Prostate gland (tissue), 2 donors: ENCODE measurements around the gene LRRC46. TPM values are rescaled to one million over a fixed set of nuclear protein-coding genes. Genes with fewer than 3 reads are reported as not detected.

Experiments
- DNase-seq: peaks from one replicate; pipeline ENCODE4 v3.0.0-alpha.2; 2019; ENCODE audit warnings: low spot score
- H3K27ac ChIP-seq, 2 donors: fragments of 200-600 bp; sonication (generic); 2 replicates each; pipeline ENCODE4 v1.5.1; 2017 to 2019
- H3K27me3 ChIP-seq: fragments of 200-600 bp; sonication (generic); replicated peaks from 2 replicates; pipeline ENCODE4 v1.5.1; 2019; ENCODE audit not compliant: insufficient read depth
- H3K36me3 ChIP-seq, 2 donors: fragments of 200-600 bp; sonication (generic); 1 replicate in 1 of 2; 2 replicates in 1 of 2; pipeline versions ENCODE4 v1.5.1 to v1.8.1; 2017 to 2019
- H3K4me1 ChIP-seq: fragments of 200-600 bp; sonication (generic); replicated peaks from 2 replicates; pipeline ENCODE4 v1.5.1; 2019
- H3K4me3 ChIP-seq, 2 donors: fragments of 200-600 bp; sonication (generic); 2 replicates each; pipeline ENCODE4 v1.5.1; 2017 to 2019
- H3K9me3 ChIP-seq: fragments of 200-600 bp; sonication (generic); 2 replicates; pipeline ENCODE4 v1.5.1; 2017
- POLR2A ChIP-seq: fragments of 450-650 bp; IDR thresholded peaks from one replicate; pipeline ENCODE4 v1.6.1; 2016; ENCODE audit warnings: antibody characterized with exemption, mild to moderate bottlenecking
- POLR2AphosphoS5 ChIP-seq: sonication (generic); formaldehyde crosslinking; IDR thresholded peaks from one replicate; pipeline ENCODE4 v1.6.1; 2017; ENCODE audit warnings: antibody characterized with exemption
- WGBS: methylation state at CpG from one replicate; pipeline ENCODE4 v1.1.5; 2018; 5-methylcytosine and 5-hydroxymethylcytosine counted together
- intact Hi-C: fragments of 100-400 bp; cut with DNase I; formaldehyde crosslinking; loops from one replicate; pipeline ENCODE4 v1.14.2; 2022
- total RNA-seq, 2 donors: library from RNA; depleted of rRNA; stranded (reverse); fragments of >200 nt; gene quantifications; one replicate each; pipeline ENCODE4 v1.1.0, GENCODE V29; 2016
- TF ChIP-seq, protein P1 (sequence below), 4 experiments: fragments of 200-600 bp in 2 of 4; fragments of 450-650 bp in 2 of 4; sonication (generic) in 2 of 4; IDR thresholded peaks; 1 replicate in 3 of 4; 2 replicates in 1 of 4; pipeline ENCODE4 v1.5.1; 2016 to 2019; ENCODE audit warnings: antibody characterized with exemption in 4 of 4, mild to moderate bottlenecking in 2 of 4, moderate library complexity in 2 of 4

LRRC46 gene
- total RNA-seq, 2 donors from 2014 or later: 1.1 to 4.9 TPM

DNA sequence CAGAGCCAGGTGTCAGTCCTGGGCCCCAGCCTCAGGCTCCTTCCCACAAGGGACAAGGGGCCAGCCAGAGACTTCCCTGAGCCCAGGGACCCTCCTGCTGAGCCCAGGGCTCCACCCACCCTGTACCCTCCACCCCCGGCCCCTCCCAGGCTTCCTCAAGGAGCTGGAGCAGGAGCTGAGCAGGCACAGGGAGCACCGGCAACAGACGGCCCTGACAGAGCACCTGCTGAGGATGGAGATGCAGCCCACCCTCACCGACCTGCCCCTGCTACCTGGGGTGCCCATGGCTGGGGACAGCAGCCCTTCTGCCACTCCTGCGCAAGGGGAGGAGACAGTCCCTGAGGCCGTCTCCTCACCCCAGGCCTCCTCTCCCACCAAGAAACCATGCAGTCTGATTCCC is 5.1 kb downstream of the LRRC46 start:
- no peak overlapping the region for H3K4me3 ChIP-seq
- intact Hi-C loops: no loop called here
- H3K36me3 ChIP-seq: no peaks in the 10 kb centered on the region
- WGBS: 84% methylated on average over 6 of the region's 6 CpGs
- TF ChIP-seq POLR2A: no peak
- TF ChIP-seq, protein P1, sequence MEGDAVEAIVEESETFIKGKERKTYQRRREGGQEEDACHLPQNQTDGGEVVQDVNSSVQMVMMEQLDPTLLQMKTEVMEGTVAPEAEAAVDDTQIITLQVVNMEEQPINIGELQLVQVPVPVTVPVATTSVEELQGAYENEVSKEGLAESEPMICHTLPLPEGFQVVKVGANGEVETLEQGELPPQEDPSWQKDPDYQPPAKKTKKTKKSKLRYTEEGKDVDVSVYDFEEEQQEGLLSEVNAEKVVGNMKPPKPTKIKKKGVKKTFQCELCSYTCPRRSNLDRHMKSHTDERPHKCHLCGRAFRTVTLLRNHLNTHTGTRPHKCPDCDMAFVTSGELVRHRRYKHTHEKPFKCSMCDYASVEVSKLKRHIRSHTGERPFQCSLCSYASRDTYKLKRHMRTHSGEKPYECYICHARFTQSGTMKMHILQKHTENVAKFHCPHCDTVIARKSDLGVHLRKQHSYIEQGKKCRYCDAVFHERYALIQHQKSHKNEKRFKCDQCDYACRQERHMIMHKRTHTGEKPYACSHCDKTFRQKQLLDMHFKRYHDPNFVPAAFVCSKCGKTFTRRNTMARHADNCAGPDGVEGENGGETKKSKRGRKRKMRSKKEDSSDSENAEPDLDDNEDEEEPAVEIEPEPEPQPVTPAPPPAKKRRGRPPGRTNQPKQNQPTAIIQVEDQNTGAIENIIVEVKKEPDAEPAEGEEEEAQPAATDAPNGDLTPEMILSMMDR (IDR thresholded peaks at IDR 0.05): no peak
- TF ChIP-seq POLR2AphosphoS5: no peak
- no peak overlapping the region for H3K27ac ChIP-seq
- no peaks in the 10 kb centered on the region for H3K27me3 ChIP-seq
- DNase-seq: no peak
- H3K9me3 ChIP-seq: no peaks in the 10 kb centered on the region
- H3K4me1 ChIP-seq: peaks cover 9% of the 10 kb centered on the region

- Histone ChIP-seq H3K27ac (no peak overlapping the region), H3K9me3 (no peaks in the 10 kb centered on the region), H3K27me3 (no peaks in the 10 kb centered on the region), H3K4me1 (peaks cover 3% of the 10 kb centered on the region), H3K36me3 (no peaks in the 10 kb centered on the region), H3K4me3 (no peak overlapping the region)
- TF ChIP-seq, protein P1 (IDR thresholded peaks at IDR 0.05): no peak
- TF ChIP-seq POLR2A: no peak
- no peak for TF ChIP-seq POLR2AphosphoS5
- DNase-seq: no peak
- intact Hi-C loops: no loop called here
- WGBS: 76% methylated on average over 13 of the region's 13 CpGs
Measured at GRCh38 chr17:47837401-47838039, 6.0 kb downstream of the LRRC46 start.

GRCh38 chr17:47838636-47839035 is 7.2 kb downstream of the LRRC46 start:
- no peak for TF ChIP-seq POLR2AphosphoS5
- no peak for TF ChIP-seq POLR2A
- TF ChIP-seq, protein P1 (IDR thresholded peaks at IDR 0.05): no peak
- Histone ChIP-seq H3K27ac (no peak overlapping the region), H3K4me1 (peaks cover 7% of the 10 kb centered on the region), H3K9me3 (no peaks in the 10 kb centered on the region), H3K27me3 (no peaks in the 10 kb centered on the region), H3K36me3 (no peaks in the 10 kb centered on the region), H3K4me3 (no peak overlapping the region)
- DNase-seq: no peak
- 85% methylated on average over 13 of the region's 13 CpGs for WGBS
- intact Hi-C loops: no loop called here

DNA sequence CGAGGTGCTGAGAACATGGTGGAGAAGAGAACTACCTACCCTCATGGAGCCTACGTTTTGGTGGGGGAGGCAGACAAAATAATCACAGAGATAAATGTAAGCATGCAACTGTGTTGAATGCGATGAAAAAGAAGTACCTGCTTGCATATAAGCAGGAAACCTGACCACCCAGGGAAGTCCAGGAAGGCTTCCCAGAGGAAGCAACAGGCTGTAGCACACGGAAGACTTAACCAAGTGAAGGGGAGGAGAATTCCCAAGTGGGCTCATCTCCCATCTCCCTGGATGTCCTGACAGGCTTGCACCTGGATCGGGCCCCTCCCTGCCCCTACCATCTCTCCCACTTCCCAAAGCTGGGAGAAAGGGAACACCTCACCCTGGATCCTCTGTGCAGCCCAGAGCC is 7.6 kb downstream of the LRRC46 start:
- Histone ChIP-seq H3K4me1 (peaks cover 7% of the 10 kb centered on the region), H3K36me3 (no peaks in the 10 kb centered on the region), H3K27ac (no peak overlapping the region), H3K9me3 (no peaks in the 10 kb centered on the region), H3K27me3 (no peaks in the 10 kb centered on the region), H3K4me3 (no peak overlapping the region)
- 85% methylated on average over 5 of the region's 5 CpGs for WGBS
- no peak for TF ChIP-seq POLR2A
- TF ChIP-seq, protein P1 (IDR thresholded peaks at IDR 0.05): no peak
- TF ChIP-seq POLR2AphosphoS5: no peak
- DNase-seq: no peak
- intact Hi-C loops: no loop called here

- peak; percentile 12 for DNase-seq
- Histone ChIP-seq H3K27ac (peak overlapping the region; percentile 70 to 80), H3K4me3 (peak overlapping the region; percentile 73 to 76), H3K9me3 (no peaks in the 10 kb centered on the region), H3K27me3 (no peaks in the 10 kb centered on the region), H3K36me3 (no peaks in the 10 kb centered on the region), H3K4me1 (peaks cover 7% of the 10 kb centered on the region)
- 26% methylated on average over 17 of the region's 17 CpGs for WGBS
- intact Hi-C loops: loop anchor here (10.0 kb wide), 1 partner anchor 1355 kb away; no protein-coding TSS in a partner anchor
- TF ChIP-seq, protein P1 (IDR thresholded peaks at IDR 0.05): no peak
- TF ChIP-seq POLR2A (no peak), POLR2AphosphoS5 (no peak)
Measured at GRCh38 chr17:47840001-47840741, 8.7 kb downstream of the LRRC46 start.
